ENCODE data around the gene CLCN4. TPM values are rescaled to one million over a fixed set of nuclear protein-coding genes. Genes with fewer than 3 reads are reported as not detected.

CLCN4 gene
- total RNA-seq, 1 experiment from 2014 or later = 6.9 TPM

GRCh38 chrX:10146346-10146745, 10.4 kb upstream of the CLCN4 start:
- H4K5ac ChIP-seq (ENCODE audit: insufficient read length, low read depth, low read length) = no peak overlapping the region
- H3K18ac ChIP-seq (ENCODE audit: insufficient read length, low read depth, low read length) = no peak overlapping the region
- DNase-seq = no peak
- H2AFZ ChIP-seq (ENCODE audit: low read length) = no peak overlapping the region
- no peak overlapping the region for H3K4me2 ChIP-seq (ENCODE audit: insufficient read depth, insufficient read length, low read length)
- no peaks in the 10 kb centered on the region for H3K79me1 ChIP-seq (ENCODE audit: insufficient read depth, low read depth, low read length, poor library complexity, severe bottlenecking)
- no peaks in the 10 kb centered on the region for H3K27me3 ChIP-seq (ENCODE audit: insufficient read depth, low read length)
- Mint-ChIP-seq H3K27me3 (ENCODE audit: low read depth) (no peaks in the 10 kb centered on the region), H3K27ac (no peak overlapping the region), H3K4me1 (no peaks in the 10 kb centered on the region), H3K9me3 (peaks cover 49 to 73% of the 10 kb centered on the region in 2 experiments), H3K4me3 (no peak overlapping the region), H3K36me3 (ENCODE audit: insufficient read depth in 1 of 3, low read depth in 3 of 3) (peaks cover 20 to 38% (median 37%) of the 10 kb centered on the region in 3 experiments)
- H3K14ac ChIP-seq (ENCODE audit: insufficient read depth, low read length) = no peak overlapping the region
- no peak overlapping the region for H2BK15ac ChIP-seq (ENCODE audit: low read depth, low read length)
- H2AK5ac ChIP-seq (ENCODE audit: insufficient read length, low read length) = no peak overlapping the region
- H3K27ac ChIP-seq (ENCODE audit: insufficient read length, low read depth, low read length) = no peak overlapping the region
- H4K20me1 ChIP-seq (ENCODE audit: control insufficient read depth, insufficient read depth, insufficient read length) = no peaks in the 10 kb centered on the region
- no peak overlapping the region for H2BK12ac ChIP-seq (ENCODE audit: insufficient read length, low read depth, low read length)
- H2BK5ac ChIP-seq (ENCODE audit: insufficient read length, low read length) = no peak overlapping the region
- H4K91ac ChIP-seq (ENCODE audit: insufficient read length, low read depth, low read length) = no peak overlapping the region
- no peak overlapping the region for H3K56ac ChIP-seq (ENCODE audit: insufficient read length, low read depth, low read length)
- H3K23ac ChIP-seq (ENCODE audit: insufficient read length, low read depth, low read length) = no peak overlapping the region
- no peak for TF ChIP-seq CTCF (conservative IDR thresholded peaks at IDR 0.05)
- H2BK20ac ChIP-seq (ENCODE audit: low read depth, low read length, poor library complexity, severe bottlenecking) = no peak overlapping the region
- no peaks in the 10 kb centered on the region for H3K23me2 ChIP-seq (ENCODE audit: insufficient read length, low read depth, low read length, poor library complexity, severe bottlenecking)
- H3K4me1 ChIP-seq (ENCODE audit: insufficient read depth, low read length) = no peaks in the 10 kb centered on the region
- H3T11ph ChIP-seq (ENCODE audit: low read length) = no peak overlapping the region
- H4K8ac ChIP-seq (replicated peaks; ENCODE audit: insufficient read length, low read depth, low read length) = no peak overlapping the region
- no peak overlapping the region for H3K9ac ChIP-seq (ENCODE audit: extremely low read depth, insufficient read length, low read length)
- no CpG with 5 or more reads among the region's 10 CpGs for WGBS (ENCODE audit: extremely low coverage, insufficient read length, low lambda C conversion rate)
- no peak overlapping the region for H2BK120ac ChIP-seq (ENCODE audit: low read depth, low read length, poor library complexity, severe bottlenecking)
- H3K9me3 ChIP-seq (ENCODE audit: control insufficient read depth, low read depth, low read length) = no peaks in the 10 kb centered on the region
- H3K4ac ChIP-seq (ENCODE audit: low read depth, low read length) = no peak overlapping the region
- H3K79me2 ChIP-seq (ENCODE audit: insufficient read depth, low read length) = no peaks in the 10 kb centered on the region
